ENCODE data around the gene PROZ. TPM values are rescaled to one million over a fixed set of nuclear protein-coding genes. Genes with fewer than 3 reads are reported as not detected.

Gene PROZ
- polyA plus RNA-seq, 1 experiment: not detected

- ChIA-PET CTCF (interaction anchor here (0.8 to 1.8 kb wide), 2 partner anchors 10 to 383 kb away, joined by 3 to 5 read pairs; no protein-coding TSS in a partner anchor), POLR2A (no interaction called here)
- no peak for TF ChIP-seq CTCF (IDR thresholded peaks at IDR 0.05; ENCODE audit: insufficient read depth, low read depth, low read length)
- DNase-seq (ENCODE audit: low read depth): no peak
- no peaks in the 10 kb centered on the region for H3K27me3 ChIP-seq (ENCODE audit: control insufficient read depth, insufficient read depth, low read length)
- no peak overlapping the region for H3K4me3 ChIP-seq (ENCODE audit: low read depth, low read length)
- peaks cover 20% of the 10 kb centered on the region for H3K36me3 ChIP-seq (ENCODE audit: control insufficient read depth, insufficient read depth, low read length)
These were observed 21.2 kb downstream of the PROZ start for GRCh38 chr13:113179374-113180230.

- TF ChIP-seq CTCF (IDR thresholded peaks at IDR 0.05; ENCODE audit: insufficient read depth, low read depth, low read length): no peak
- no peak for DNase-seq (ENCODE audit: low read depth)
- Histone ChIP-seq H3K36me3 (ENCODE audit: control insufficient read depth, insufficient read depth, low read length) (peaks cover 11% of the 10 kb centered on the region), H3K4me3 (ENCODE audit: low read depth, low read length) (no peak overlapping the region), H3K27me3 (ENCODE audit: control insufficient read depth, insufficient read depth, low read length) (no peaks in the 10 kb centered on the region)
- CTCF ChIA-PET: interaction anchor here (0.6 to 1.6 kb wide), 2 partner anchors 97 to 212 kb away, joined by 3 read pairs; no protein-coding TSS in a partner anchor
- POLR2A ChIA-PET: no interaction called here
These were observed 23.6 kb downstream of the PROZ start for GRCh38 chr13:113182046-113182445.

GRCh38 chr13:113183450-113184129, 25.1 kb downstream of the PROZ start:
- H3K36me3 ChIP-seq (ENCODE audit: control insufficient read depth, insufficient read depth, low read length): peaks cover 11% of the 10 kb centered on the region
- CTCF ChIA-PET: interaction anchor here (1.6 kb wide), 1 partner anchor 210 kb away, joined by 3 read pairs; no protein-coding TSS in a partner anchor

GRCh38 chr13:113184568-113185440, 26.4 kb downstream of the PROZ start:
- ChIA-PET POLR2A (no interaction called here), CTCF (no interaction called here)
- no peak for DNase-seq (ENCODE audit: low read depth)
- no peak overlapping the region for H3K4me3 ChIP-seq (ENCODE audit: low read depth, low read length)
- no peaks in the 10 kb centered on the region for H3K27me3 ChIP-seq (ENCODE audit: control insufficient read depth, insufficient read depth, low read length)
- H3K36me3 ChIP-seq (ENCODE audit: control insufficient read depth, insufficient read depth, low read length): peaks cover 10% of the 10 kb centered on the region
- no peak for TF ChIP-seq CTCF (IDR thresholded peaks at IDR 0.05; ENCODE audit: insufficient read depth, low read depth, low read length)

More at GRCh38 chr13:113183450-113184129, 25.1 kb downstream of the PROZ start:
- Histone ChIP-seq H3K27me3 (ENCODE audit: control insufficient read depth, insufficient read depth, low read length) (no peaks in the 10 kb centered on the region), H3K4me3 (ENCODE audit: low read depth, low read length) (no peak overlapping the region)
- no peak for DNase-seq (ENCODE audit: low read depth)
- POLR2A ChIA-PET: no interaction called here
- no peak for TF ChIP-seq CTCF (IDR thresholded peaks at IDR 0.05; ENCODE audit: insufficient read depth, low read depth, low read length)
